ENCODE data around the gene DICER1.

DNA sequence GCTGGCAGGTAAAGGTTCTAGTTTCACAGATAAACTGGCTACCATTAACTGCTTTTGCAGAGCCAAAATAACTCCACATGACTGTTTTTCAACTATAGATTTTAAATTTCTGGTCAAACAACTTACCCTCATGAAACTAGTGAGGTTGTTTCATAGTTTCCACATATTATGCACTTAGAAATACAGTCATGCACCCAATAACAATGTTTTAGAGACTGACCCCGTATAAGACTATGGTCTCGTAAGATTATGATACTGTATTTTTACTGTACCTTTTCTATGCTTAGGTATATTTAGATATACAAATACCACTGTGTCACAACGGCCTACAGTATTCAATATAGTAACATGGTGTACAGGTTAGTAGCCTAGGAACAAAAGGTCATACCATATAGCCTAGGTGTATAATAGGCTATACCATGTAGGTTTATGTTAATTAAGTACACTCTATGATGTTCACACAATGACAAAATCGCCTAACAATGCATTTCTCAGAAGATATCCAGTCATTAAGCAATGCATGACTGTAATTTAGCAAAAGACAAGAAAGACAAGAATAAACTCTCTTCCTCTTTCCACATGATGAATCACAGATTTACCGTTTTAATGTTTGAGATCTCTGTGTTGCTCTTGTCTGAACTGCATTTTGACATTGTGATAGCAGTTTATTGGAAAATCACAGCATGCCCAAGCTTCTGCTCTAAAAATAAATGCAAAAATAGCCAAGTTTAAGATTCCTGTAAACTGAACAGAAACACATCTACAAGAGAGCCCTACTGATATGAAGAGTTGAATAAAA, 17.1 kb downstream of the DICER1 start:
- TF ChIP-seq EP300 (IDR thresholded peaks at IDR 0.05) (peak; percentile 24), CTCF (IDR thresholded peaks at IDR 0.05) (no peak), POLR2AphosphoS5 (IDR thresholded peaks at IDR 0.05) (no peak), POLR2A (IDR thresholded peaks at IDR 0.05; ENCODE audit: low read depth) (no peak)

All from esophagus muscularis mucosa (tissue), 4 donors.